GM08714 (cell line): ENCODE results near the gene DUOX1.
"Not testable (repeated sequence)": the region's sequence is repeated elsewhere in the genome, so short reads cannot be mapped to it uniquely, and the experiment has no call there.

Experiments
- H3K4me3 ChIP-seq: fragments of 200-500 bp; sonication (Bioruptor generic); 2 replicates; pipeline ENCODE4 v1.5.1; 2014; ENCODE audit warnings: mild to moderate bottlenecking, low read length, inconsistent platforms
- ZNF274 ChIP-seq: IDR thresholded peaks from 2 replicates; pipeline ENCODE4 v1.6.1; 2012; ENCODE audit warnings: mild to moderate bottlenecking, low read depth, low read length

Gene DUOX1

DNA sequence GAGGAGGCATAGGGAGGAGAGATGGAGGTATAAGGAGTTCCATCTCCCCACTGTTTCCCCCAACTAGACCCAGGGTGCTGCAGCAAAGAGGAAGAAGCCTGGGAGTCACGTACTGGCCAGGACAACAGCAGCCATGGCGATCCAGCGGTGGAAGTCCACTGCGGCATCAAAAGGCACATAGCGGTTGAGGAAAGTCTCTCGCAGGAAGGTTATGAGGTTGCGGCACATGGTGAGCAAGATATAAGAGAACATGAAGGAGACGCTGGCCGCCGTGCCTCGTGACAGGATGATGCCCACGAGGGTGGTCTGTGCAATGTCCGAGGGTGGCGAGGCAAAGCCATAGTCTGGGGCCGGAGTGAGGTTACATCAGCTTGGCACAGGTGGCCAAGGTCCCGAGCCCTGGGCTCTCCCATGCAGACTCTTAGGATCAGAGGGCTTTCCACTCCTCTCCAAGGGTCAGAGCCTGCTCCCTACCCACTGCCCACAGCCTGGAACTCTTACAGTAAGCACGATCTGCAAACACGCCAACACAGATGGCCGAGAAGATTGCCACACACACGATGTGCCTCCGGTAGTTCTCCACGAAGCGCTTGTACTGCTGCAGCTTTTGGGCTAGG is 30.1 kb upstream of the DUOX1 start:
- TF ChIP-seq ZNF274 = no peak
- H3K4me3 ChIP-seq = no peak overlapping the region

- no peak overlapping the region for H3K4me3 ChIP-seq
- TF ChIP-seq ZNF274 = no peak
These were observed 28.7 kb upstream of the DUOX1 start for GRCh38 chr15:45100884-45101625.

DNA sequence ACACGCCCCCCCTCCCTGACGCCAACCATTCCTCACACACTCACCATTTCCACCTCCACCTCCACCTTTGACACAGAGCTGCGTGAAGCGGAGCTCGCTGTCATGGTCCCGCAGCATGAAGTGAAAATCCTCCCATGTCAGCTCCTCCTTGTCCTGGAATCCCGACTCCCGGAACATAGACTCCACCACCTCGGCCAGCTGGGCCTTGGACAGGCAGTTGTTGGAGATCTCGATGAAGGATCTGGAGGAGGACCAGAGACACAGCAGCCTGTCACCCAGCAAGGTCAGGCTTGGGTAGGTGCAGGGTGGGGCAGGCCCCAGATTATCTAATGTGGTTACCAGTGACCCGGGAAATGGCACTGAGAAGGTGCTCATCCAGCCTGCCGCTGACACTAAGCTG is 28.0 kb upstream of the DUOX1 start:
- no peak for TF ChIP-seq ZNF274
- no peak overlapping the region for H3K4me3 ChIP-seq

- no peak overlapping the region for H3K4me3 ChIP-seq
- no peak for TF ChIP-seq ZNF274
These were observed 27.6 kb upstream of the DUOX1 start for GRCh38 chr15:45102226-45102625.

- H3K4me3 ChIP-seq = not testable (repeated sequence)
These were observed 25.6 kb upstream of the DUOX1 start for GRCh38 chr15:45104170-45104569.

GRCh38 chr15:45105586-45105985 is 24.2 kb upstream of the DUOX1 start:
- no peak for TF ChIP-seq ZNF274
- no peak overlapping the region for H3K4me3 ChIP-seq

DNA sequence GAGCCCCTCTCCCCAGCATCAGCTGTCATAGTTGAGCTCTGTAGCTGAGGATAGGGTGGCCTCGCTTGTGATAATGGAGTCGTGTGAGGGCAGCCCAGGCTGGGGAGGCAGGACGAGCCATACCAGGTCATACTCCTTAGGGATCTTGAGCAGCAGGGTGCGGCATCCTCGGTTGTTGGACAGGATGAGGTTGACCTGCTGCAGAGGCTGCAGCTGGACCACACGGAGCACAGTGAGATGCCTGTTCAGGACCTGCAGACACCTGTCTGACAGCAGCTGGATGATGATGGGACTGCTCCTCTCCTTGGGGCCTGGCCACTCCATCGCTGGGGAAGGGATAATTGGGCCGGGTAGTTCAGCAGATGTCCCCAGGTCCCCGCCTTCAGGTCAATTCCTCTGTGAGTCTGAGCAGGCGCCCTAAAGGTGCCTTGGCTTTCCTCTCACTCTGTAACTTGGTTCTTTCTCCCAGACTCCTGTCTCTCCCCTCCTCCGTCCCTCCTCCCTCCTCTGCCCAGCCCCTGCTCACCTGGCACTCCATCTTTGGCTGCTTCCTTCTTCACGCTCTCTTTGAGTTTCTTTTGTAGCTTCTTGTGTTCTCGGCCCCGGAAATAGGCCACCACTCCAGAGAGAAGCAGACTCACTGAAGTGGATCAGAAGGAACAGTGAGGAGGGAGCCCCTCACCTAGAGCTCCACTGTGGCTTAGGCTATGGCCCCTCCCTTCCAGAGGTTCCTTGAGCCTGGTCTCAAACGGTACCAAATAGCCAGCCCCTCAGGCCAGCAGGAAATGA is 23.6 kb upstream of the DUOX1 start:
- no peak for TF ChIP-seq ZNF274

GRCh38 chr15:45107941-45108630 is 21.7 kb upstream of the DUOX1 start:
- H3K4me3 ChIP-seq = no peak overlapping the region
- TF ChIP-seq ZNF274 = no peak

More for the DNA sequence above, 23.6 kb upstream of the DUOX1 start:
- H3K4me3 ChIP-seq = no peak overlapping the region

DNA sequence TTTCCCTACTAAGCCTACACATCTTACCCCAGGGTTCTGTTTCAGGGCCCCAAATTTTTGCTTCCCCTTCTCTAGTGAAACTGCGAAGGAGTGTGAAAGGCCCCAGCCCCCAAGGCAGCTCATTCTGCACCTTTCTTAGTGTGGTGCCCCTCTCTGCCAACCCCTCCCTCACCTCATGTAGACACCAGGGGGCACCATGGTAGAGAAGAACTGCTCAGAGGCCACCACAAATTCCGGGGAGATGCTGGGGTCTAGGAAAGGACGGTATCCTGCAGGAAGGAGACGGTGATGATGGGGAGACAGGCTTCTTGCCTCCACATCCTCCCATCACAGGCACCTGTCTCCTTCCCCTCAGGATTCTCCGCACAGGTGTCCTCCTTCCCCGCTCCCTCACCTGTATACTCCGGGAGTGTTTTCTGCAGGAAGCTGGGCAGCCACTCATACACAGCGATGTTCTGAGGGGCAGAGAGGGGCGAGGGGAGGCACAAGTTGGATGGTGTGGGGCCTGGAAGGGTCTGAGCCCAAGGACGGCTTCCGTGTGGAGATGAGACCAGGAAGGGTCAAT is 19.5 kb upstream of the DUOX1 start:
- TF ChIP-seq ZNF274 = no peak
- H3K4me3 ChIP-seq = no peak overlapping the region

- H3K4me3 ChIP-seq = no peak overlapping the region
- no peak for TF ChIP-seq ZNF274
These were observed 18.2 kb upstream of the DUOX1 start for GRCh38 chr15:45111390-45112142.

DNA sequence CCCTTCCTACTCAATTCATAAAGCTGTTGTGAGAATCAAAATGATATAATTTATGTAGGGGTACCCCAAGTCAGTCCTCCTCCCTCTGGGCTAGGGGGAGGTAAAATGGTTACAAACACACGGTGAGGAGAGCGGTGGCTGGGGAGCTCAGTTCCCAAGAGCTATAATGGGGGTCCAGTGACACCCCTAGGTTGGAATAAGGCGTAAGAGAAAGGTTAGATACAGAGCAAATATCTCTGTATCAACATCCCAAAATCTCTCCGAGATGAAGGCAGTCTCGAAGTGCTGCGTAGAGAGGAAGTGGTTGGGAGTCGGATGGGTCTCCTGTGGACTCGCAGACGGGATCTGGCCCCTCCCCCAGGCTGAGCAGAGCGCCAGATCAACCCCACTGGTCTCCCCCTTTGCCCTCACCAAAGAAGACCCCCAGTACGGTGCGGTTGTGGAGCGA is 17.6 kb upstream of the DUOX1 start:
- no peak overlapping the region for H3K4me3 ChIP-seq
- no peak for TF ChIP-seq ZNF274

DNA sequence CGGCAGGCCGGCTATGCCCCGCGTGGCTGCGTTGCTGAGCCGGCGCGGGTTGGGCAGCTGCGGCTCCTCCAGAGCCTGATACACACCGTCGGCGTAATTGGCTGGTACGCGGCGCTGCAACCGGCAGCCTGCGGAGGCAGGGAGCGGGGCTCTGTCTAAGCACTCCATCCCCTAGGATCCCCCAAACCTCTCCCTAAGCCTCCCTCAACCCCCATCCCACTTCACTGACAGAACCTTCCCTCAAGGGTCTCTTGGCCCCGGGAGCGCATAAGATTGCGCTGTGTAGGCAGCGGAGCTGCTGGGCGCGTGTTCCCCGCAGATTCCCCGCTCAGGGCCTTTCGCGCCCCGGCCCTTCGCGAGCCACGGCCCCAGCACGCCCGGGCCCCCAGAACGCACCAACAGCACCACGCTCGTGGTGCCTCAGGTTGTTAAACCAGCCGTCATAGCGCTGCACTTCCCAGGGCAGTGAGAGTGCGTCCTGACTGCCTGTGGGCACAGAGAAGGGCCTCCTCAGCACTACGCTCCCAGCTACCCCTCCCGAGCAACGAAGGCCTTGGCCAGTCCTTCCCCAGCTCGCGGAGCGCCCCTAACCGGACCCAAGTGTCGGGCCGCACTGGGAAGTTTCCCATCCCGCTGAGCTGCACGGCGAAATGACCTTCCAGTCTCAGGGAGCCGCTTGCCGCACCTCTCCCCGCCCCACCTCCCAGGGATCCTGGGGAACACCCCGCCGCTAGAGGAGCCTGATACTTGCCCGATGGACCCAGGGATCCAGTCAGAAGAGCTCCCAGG is 17.0 kb upstream of the DUOX1 start:
- TF ChIP-seq ZNF274 = no peak
- no peak overlapping the region for H3K4me3 ChIP-seq
